HG03103 (cell line): ENCODE data around the gene GOLIM4.

Experiments
- ATAC-seq: cut with Tn5 transposase; IDR thresholded peaks from one replicate; pipeline ENCODE4 v1.9.1; 2021; ENCODE audit warnings: low read depth; ENCODE audit not compliant: unreplicated experiment

Gene GOLIM4

GRCh38 chr3:168100777-168101492, 5.2 kb upstream of the GOLIM4 start:
- ATAC-seq: no peak

- ATAC-seq: no peak
Observed at GRCh38 chr3:168097381-168097780, 1.7 kb upstream of the GOLIM4 start.

- ATAC-seq: peak; percentile 8
Observed at GRCh38 chr3:168096210-168096652, 507 bp upstream of the GOLIM4 start.

- ATAC-seq: peak; percentile 43
Observed at GRCh38 chr3:168094877-168095610, 680 bp downstream of the GOLIM4 start.

- no peak for ATAC-seq
Observed at GRCh38 chr3:168094580-168094876, 1.2 kb downstream of the GOLIM4 start.

GRCh38 chr3:168093790-168094189, 1.9 kb downstream of the GOLIM4 start:
- ATAC-seq: no peak

- no peak for ATAC-seq
Observed at GRCh38 chr3:168093229-168093628, 2.5 kb downstream of the GOLIM4 start.

GRCh38 chr3:168091941-168092340, 3.8 kb downstream of the GOLIM4 start:
- no peak for ATAC-seq

- no peak for ATAC-seq
Observed at GRCh38 chr3:168091302-168091858, 4.3 kb downstream of the GOLIM4 start.

GRCh38 chr3:168090306-168091085, 5.2 kb downstream of the GOLIM4 start:
- no peak for ATAC-seq

GRCh38 chr3:168089179-168089771, 6.4 kb downstream of the GOLIM4 start:
- ATAC-seq: no peak

- peak; percentile 69 for ATAC-seq
Observed at GRCh38 chr3:168088106-168088720, 7.5 kb downstream of the GOLIM4 start.

- no peak for ATAC-seq
Observed at GRCh38 chr3:168087539-168087938, 8.2 kb downstream of the GOLIM4 start.

GRCh38 chr3:168086541-168087260, 9.0 kb downstream of the GOLIM4 start:
- ATAC-seq: no peak

GRCh38 chr3:168085491-168086119, 10.1 kb downstream of the GOLIM4 start:
- peak; percentile 54 for ATAC-seq

- no peak for ATAC-seq
Observed at GRCh38 chr3:168083906-168084305, 11.8 kb downstream of the GOLIM4 start.

- no peak for ATAC-seq
Observed at GRCh38 chr3:168081856-168082255, 13.9 kb downstream of the GOLIM4 start.

- no peak for ATAC-seq
Observed at GRCh38 chr3:168081171-168081771, 14.5 kb downstream of the GOLIM4 start.
